ENCODE results near the gene SHISA9.

SHISA9 gene

GRCh38 chr16:12976936-12977335 lies 75.5 kb downstream of the SHISA9 start:
- no peaks in the 10 kb centered on the region for H3K36me3 ChIP-seq
- no peak for DNase-seq
- no peaks in the 10 kb centered on the region for H3K4me1 ChIP-seq
- H3K9me3 ChIP-seq = peaks cover 2% of the 10 kb centered on the region; the same call in 1 of the 2 replicates
- no peak overlapping the region for H3K4me3 ChIP-seq (ENCODE audit: low read depth, low read length)
- no peaks in the 10 kb centered on the region for H3K27me3 ChIP-seq
- no peak for TF ChIP-seq CTCF (IDR thresholded peaks at IDR 0.05; ENCODE audit: low read depth, low read length)

- Histone ChIP-seq H3K4me1 (no peaks in the 10 kb centered on the region), H3K4me3 (ENCODE audit: low read depth, low read length) (no peak overlapping the region), H3K27me3 (no peaks in the 10 kb centered on the region), H3K9me3 (no peaks in the 10 kb centered on the region; the same call in 1 of the 2 replicates), H3K36me3 (no peaks in the 10 kb centered on the region)
- no peak for TF ChIP-seq CTCF (IDR thresholded peaks at IDR 0.05; ENCODE audit: low read depth, low read length)
- DNase-seq = no peak
These were observed 84.1 kb downstream of the SHISA9 start for GRCh38 chr16:12985516-12985915.

GRCh38 chr16:12988071-12988470 lies 86.7 kb downstream of the SHISA9 start:
- H3K4me1 ChIP-seq = no peaks in the 10 kb centered on the region
- no peak for DNase-seq
- H3K9me3 ChIP-seq = no peaks in the 10 kb centered on the region; the same call in 1 of the 2 replicates
- no peak overlapping the region for H3K4me3 ChIP-seq (ENCODE audit: low read depth, low read length)
- no peaks in the 10 kb centered on the region for H3K27me3 ChIP-seq
- no peak for TF ChIP-seq CTCF (IDR thresholded peaks at IDR 0.05; ENCODE audit: low read depth, low read length)
- no peaks in the 10 kb centered on the region for H3K36me3 ChIP-seq

GRCh38 chr16:12992066-12992465 lies 90.7 kb downstream of the SHISA9 start:
- H3K4me1 ChIP-seq = no peaks in the 10 kb centered on the region
- H3K36me3 ChIP-seq = no peaks in the 10 kb centered on the region
- no peak for TF ChIP-seq CTCF (IDR thresholded peaks at IDR 0.05; ENCODE audit: low read depth, low read length)
- no peak overlapping the region for H3K4me3 ChIP-seq (ENCODE audit: low read depth, low read length)
- H3K27me3 ChIP-seq = no peaks in the 10 kb centered on the region
- no peak for DNase-seq
- no peaks in the 10 kb centered on the region; the same call in 1 of the 2 replicates for H3K9me3 ChIP-seq

- H3K9me3 ChIP-seq = no peaks in the 10 kb centered on the region; the same call in 1 of the 2 replicates
- no peak for TF ChIP-seq CTCF (IDR thresholded peaks at IDR 0.05; ENCODE audit: low read depth, low read length)
- H3K4me3 ChIP-seq (ENCODE audit: low read depth, low read length) = no peak overlapping the region
- no peaks in the 10 kb centered on the region for H3K36me3 ChIP-seq
- no peaks in the 10 kb centered on the region for H3K27me3 ChIP-seq
- DNase-seq = no peak
- no peaks in the 10 kb centered on the region for H3K4me1 ChIP-seq
These were observed 93.0 kb downstream of the SHISA9 start for GRCh38 chr16:12994402-12994801.

DNA sequence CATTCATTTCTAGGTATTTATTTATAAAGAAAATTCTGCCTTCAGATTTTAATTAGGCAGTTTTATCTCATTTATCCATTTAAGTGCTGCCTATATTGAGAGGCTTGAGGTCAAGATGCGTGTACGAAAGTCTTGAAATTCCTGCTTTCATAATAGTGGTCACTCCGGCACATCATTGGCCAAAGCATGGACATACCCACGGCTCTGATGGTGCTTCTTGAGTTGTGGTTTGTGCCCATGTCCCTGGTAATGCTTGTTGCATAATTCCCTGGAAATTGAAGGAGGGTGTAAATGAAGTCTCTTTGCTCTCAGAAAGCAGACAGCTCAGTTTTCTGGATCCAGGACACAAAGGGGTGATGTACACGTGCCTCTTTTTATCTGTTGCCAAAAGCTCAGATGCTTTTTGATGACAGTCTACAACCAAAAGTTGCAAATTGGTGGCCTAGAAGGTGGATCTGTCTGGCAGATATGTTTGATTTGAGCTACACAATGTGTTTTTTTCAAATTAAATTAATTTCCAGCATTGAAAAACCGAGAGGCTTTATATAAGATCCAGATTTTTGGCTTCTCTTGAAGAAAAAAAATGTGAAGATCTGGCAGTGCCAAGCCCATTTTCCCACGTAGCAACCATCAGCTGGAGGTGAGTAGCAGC lies 94.4 kb downstream of the SHISA9 start:
- H3K4me1 ChIP-seq = no peaks in the 10 kb centered on the region
- DNase-seq = no peak
- no peak for TF ChIP-seq CTCF (IDR thresholded peaks at IDR 0.05; ENCODE audit: low read depth, low read length)
- H3K36me3 ChIP-seq = no peaks in the 10 kb centered on the region
- H3K9me3 ChIP-seq = no peaks in the 10 kb centered on the region; the same call in 1 of the 2 replicates
- H3K4me3 ChIP-seq (ENCODE audit: low read depth, low read length) = no peak overlapping the region
- H3K27me3 ChIP-seq = no peaks in the 10 kb centered on the region

Measured in BE2C (cell line).